GM18526 (cell line): ENCODE measurements around the gene NKX2-2.

Experiments used
- POLR2A ChIP-seq: IDR thresholded peaks from 3 replicates; pipeline ENCODE4 v1.6.1; 2011; ENCODE audit not compliant: insufficient read length; ENCODE audit errors: extremely low read depth

The NKX2-2 gene

GRCh38 chr20:21505810-21506530, 7.9 kb downstream of the NKX2-2 start:
- no peak for TF ChIP-seq POLR2A

GRCh38 chr20:21505161-21505809, 8.6 kb downstream of the NKX2-2 start:
- TF ChIP-seq POLR2A, result no peak

- no peak for TF ChIP-seq POLR2A
Observed at GRCh38 chr20:21504323-21504722, 9.5 kb downstream of the NKX2-2 start.

- no peak for TF ChIP-seq POLR2A
Observed at GRCh38 chr20:21503345-21503744, 10.5 kb downstream of the NKX2-2 start.

GRCh38 chr20:21501184-21501583, 12.7 kb downstream of the NKX2-2 start:
- no peak for TF ChIP-seq POLR2A

GRCh38 chr20:21500599-21500998, 13.3 kb downstream of the NKX2-2 start:
- TF ChIP-seq POLR2A, result no peak

- no peak for TF ChIP-seq POLR2A
Observed at GRCh38 chr20:21499641-21500040, 14.2 kb downstream of the NKX2-2 start.

- no peak for TF ChIP-seq POLR2A
Observed at GRCh38 chr20:21498635-21499034, 15.2 kb downstream of the NKX2-2 start.

- no peak for TF ChIP-seq POLR2A
Observed at GRCh38 chr20:21498195-21498594, 15.7 kb downstream of the NKX2-2 start.

- no peak for TF ChIP-seq POLR2A
Observed at GRCh38 chr20:21496452-21496851, 17.4 kb downstream of the NKX2-2 start.

- no peak for TF ChIP-seq POLR2A
Observed at GRCh38 chr20:21493049-21493448, 20.8 kb downstream of the NKX2-2 start.

GRCh38 chr20:21490105-21490504, 23.8 kb downstream of the NKX2-2 start:
- TF ChIP-seq POLR2A, result no peak

GRCh38 chr20:21465799-21466198, 48.1 kb downstream of the NKX2-2 start:
- TF ChIP-seq POLR2A, result no peak

- no peak for TF ChIP-seq POLR2A
Observed at GRCh38 chr20:21464916-21465315, 48.9 kb downstream of the NKX2-2 start.
